Nephron (organoid): ENCODE results near the gene CBX7.

ENCODE experiments used
- H3K27ac Mint-ChIP-seq, 3 experiments: 2 replicates each; pipeline ENCODE4 v1.8.0; 2020; ENCODE audit warnings: mixed read lengths in 3 of 3, mild to moderate bottlenecking in 2 of 3, moderate library complexity in 1 of 3
- H3K27me3 Mint-ChIP-seq: 2 replicates; pipeline ENCODE4 v1.8.0; 2021; ENCODE audit warnings: low read depth, mild to moderate bottlenecking, moderate library complexity, mixed read lengths
- H3K36me3 Mint-ChIP-seq: 2 replicates; pipeline ENCODE4 v1.8.0; 2020; ENCODE audit warnings: low read depth, mixed read lengths
- H3K4me1 Mint-ChIP-seq: 2 replicates; pipeline ENCODE4 v1.8.0; 2020; ENCODE audit warnings: mixed read lengths
- H3K4me3 Mint-ChIP-seq, 3 experiments: 2 replicates each; pipeline ENCODE4 v1.8.0; 2020; ENCODE audit warnings: mild to moderate bottlenecking in 3 of 3, mixed read lengths in 3 of 3, moderate library complexity in 2 of 3
- H3K9me3 Mint-ChIP-seq: 2 replicates; pipeline ENCODE4 v1.8.0; 2020; ENCODE audit warnings: mixed read lengths
- TF ChIP-seq, protein P1 (sequence below), 3 experiments: fragments of 200-600 bp; sonication (generic); IDR thresholded peaks; one replicate each; pipeline ENCODE4 v1.5.0; 2021; ENCODE audit warnings: antibody characterized with exemption in 3 of 3; ENCODE audit not compliant: unreplicated experiment in 3 of 3

CBX7 gene

DNA sequence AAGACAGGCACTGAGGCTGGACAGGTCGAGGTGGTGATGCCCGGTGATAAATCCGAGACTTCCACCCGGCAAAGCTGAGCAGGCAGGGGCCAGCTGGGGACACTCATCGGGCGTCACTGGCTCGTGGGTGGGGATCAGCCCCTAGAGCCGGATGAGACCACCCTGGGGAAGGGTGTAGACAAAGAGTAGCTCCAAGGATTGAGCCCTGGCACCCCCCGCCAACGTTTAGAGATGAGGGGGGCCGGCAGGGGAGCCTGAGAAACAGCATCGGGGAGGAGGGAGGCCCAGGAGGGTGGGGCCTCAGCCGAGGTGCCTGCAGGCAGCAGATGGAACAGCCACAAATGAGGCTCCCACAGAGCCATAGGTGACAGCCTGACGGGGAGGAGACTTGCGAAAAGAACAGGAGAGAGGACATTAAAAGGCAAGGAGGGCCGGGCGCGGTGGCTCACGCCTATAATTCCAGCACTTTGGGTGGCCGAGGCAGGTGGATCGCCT lies 27.4 kb upstream of the CBX7 start:
- Mint-ChIP-seq H3K4me1 (peaks cover 31% of the 10 kb centered on the region), H3K36me3 (no peaks in the 10 kb centered on the region), H3K27ac (peak overlapping the region; percentile 20 to 83 (median 50)), H3K9me3 (peaks cover 2% of the 10 kb centered on the region), H3K27me3 (peaks cover 12% of the 10 kb centered on the region), H3K4me3 (no peak overlapping the region)
- TF ChIP-seq, protein P1, sequence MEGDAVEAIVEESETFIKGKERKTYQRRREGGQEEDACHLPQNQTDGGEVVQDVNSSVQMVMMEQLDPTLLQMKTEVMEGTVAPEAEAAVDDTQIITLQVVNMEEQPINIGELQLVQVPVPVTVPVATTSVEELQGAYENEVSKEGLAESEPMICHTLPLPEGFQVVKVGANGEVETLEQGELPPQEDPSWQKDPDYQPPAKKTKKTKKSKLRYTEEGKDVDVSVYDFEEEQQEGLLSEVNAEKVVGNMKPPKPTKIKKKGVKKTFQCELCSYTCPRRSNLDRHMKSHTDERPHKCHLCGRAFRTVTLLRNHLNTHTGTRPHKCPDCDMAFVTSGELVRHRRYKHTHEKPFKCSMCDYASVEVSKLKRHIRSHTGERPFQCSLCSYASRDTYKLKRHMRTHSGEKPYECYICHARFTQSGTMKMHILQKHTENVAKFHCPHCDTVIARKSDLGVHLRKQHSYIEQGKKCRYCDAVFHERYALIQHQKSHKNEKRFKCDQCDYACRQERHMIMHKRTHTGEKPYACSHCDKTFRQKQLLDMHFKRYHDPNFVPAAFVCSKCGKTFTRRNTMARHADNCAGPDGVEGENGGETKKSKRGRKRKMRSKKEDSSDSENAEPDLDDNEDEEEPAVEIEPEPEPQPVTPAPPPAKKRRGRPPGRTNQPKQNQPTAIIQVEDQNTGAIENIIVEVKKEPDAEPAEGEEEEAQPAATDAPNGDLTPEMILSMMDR (IDR thresholded peaks at IDR 0.05; ENCODE audit: unreplicated experiment in 3 of 3) = no peak

DNA sequence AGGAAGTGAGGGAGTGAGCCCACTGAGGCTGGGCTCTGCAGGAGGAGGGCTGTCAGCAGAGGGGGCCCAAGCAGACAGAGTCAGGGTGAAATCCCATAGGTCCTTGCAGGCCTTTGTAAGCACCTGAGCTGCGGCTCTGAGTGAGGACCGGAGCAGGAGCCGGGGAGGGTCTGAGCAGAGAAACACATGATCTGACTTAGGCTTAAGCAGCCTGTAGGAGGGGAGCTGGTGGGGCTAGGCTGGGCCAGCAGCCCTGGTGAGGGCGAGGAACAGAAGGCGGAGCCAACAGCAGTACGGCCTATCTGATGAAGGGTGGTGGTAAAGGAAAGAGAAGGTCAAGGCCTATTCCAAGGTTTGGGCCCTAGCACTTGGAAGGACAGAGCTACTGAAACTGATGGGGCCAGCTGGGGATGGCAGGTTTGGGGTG lies 26.9 kb upstream of the CBX7 start:
- H3K27ac Mint-ChIP-seq = peak overlapping the region; percentile 20 to 83 (median 50)
- peaks cover 35% of the 10 kb centered on the region for H3K4me1 Mint-ChIP-seq
- peaks cover 2% of the 10 kb centered on the region for H3K9me3 Mint-ChIP-seq
- TF ChIP-seq, protein P1 (IDR thresholded peaks at IDR 0.05; ENCODE audit: unreplicated experiment in 3 of 3) = no peak
- peaks cover 12% of the 10 kb centered on the region for H3K27me3 Mint-ChIP-seq
- H3K36me3 Mint-ChIP-seq = no peaks in the 10 kb centered on the region
- H3K4me3 Mint-ChIP-seq = no peak overlapping the region

DNA sequence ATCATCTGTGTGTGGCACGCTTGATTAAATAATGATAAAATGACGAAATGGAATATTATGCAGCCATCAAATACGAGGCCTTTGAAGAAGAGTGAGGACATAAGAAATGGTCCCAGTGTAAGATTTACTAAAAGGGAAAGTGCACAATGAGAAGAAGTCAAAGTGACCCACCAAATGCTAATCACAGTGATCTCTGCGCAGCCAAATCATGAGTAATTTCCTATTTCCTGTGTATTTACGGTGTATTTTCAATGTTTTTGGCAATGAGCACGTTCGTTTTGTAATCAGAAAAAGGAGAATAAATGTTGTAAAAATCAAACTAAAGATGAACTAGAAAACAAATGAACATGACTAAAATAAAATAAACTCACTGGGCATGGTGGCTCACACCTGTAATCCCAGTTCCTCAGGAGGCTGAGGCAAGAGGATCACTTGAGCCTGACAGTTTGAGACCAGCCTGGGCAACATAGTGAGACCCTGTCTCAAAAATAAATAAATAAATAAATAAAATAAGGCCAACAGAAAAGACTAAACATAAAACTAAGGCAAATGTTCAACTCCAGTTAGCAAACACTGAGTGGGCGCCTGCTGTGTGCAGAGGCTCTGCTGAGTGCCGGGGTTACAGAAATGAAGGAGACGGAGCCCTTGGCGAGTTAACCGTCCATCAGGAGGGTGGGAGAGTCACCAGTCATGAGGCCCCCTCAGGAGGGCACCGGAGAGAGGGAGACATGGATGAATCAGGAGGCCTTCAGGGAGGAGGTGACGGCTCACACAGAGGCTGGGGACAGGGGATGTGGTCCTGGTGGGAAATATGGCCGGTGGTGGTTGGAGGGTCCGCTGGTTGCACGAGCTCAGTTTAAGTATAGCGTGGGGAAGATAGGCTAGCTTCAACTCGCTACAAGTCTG lies 26.0 kb upstream of the CBX7 start:
- Mint-ChIP-seq H3K27ac (peak overlapping the region; percentile 53 to 83 (median 70)), H3K4me3 (no peak overlapping the region), H3K27me3 (peaks cover 12% of the 10 kb centered on the region), H3K36me3 (no peaks in the 10 kb centered on the region), H3K4me1 (peaks cover 45% of the 10 kb centered on the region), H3K9me3 (peaks cover 2% of the 10 kb centered on the region)
- TF ChIP-seq, protein P1 (IDR thresholded peaks at IDR 0.05; ENCODE audit: unreplicated experiment in 3 of 3) = no peak

DNA sequence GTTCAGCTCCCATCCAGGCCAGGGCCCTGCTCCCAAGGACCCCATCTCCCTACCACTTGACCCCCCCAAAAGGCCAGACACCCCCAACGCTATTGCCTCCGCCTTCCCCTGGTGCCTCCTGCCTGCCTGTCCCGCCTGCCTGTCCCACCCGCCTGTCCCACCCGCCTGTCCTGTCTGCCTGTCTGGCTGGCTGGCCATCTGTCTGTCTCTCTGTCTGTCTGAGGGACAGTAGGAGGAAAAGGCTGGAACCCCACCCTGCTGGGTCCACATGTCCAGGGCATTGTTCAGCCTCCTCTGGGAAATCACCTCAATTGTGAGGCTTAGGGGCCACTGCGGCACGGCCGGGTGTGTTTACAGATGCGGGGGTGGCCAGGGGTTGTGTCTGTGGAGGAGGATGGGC lies 25.3 kb upstream of the CBX7 start:
- Mint-ChIP-seq H3K4me3 (no peak overlapping the region), H3K27me3 (peaks cover 12% of the 10 kb centered on the region), H3K9me3 (peaks cover 2% of the 10 kb centered on the region), H3K4me1 (peaks cover 51% of the 10 kb centered on the region), H3K36me3 (no peaks in the 10 kb centered on the region), H3K27ac (peak overlapping the region; percentile 53 to 71 (median 70))
- TF ChIP-seq, protein P1 (IDR thresholded peaks at IDR 0.05; ENCODE audit: unreplicated experiment in 3 of 3) = no peak

DNA sequence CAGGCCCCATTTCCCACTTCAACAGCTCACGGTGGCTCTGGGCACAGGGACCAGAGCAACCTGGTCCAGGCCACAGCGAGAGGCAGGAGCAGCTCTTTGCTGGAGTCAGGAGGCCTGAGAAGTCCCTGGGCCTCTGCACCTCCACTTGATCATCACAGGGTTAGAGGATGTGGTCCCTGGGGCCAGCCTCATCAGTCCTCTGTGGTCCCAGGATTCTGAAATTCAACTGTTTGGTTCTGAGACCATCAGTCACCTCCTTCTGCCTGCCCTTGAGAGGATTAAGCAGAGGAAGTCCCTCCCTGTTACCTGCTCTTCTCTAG lies 24.9 kb upstream of the CBX7 start:
- TF ChIP-seq, protein P1 (IDR thresholded peaks at IDR 0.05; ENCODE audit: unreplicated experiment in 3 of 3) = no peak
- Mint-ChIP-seq H3K4me3 (no peak overlapping the region), H3K27ac (peak overlapping the region; percentile 53 to 71 (median 57)), H3K36me3 (no peaks in the 10 kb centered on the region), H3K27me3 (peaks cover 12% of the 10 kb centered on the region), H3K4me1 (peaks cover 51% of the 10 kb centered on the region), H3K9me3 (peaks cover 2% of the 10 kb centered on the region)
